H9 (cell line): Measurements from ENCODE around the gene SGTB. TPM values are rescaled to one million over a fixed set of nuclear protein-coding genes. Genes with fewer than 3 reads are reported as not detected.

ENCODE experiments used
- DNase-seq: peaks from one replicate; pipeline ENCODE4 v3.0.0-alpha.2; 2017
- H2AFZ ChIP-seq: one replicate; pipeline ENCODE4 v1.6.1; 2013; ENCODE audit warnings: mild to moderate bottlenecking, low read length, control low read depth, moderate library complexity
- H2AK5ac ChIP-seq: 2 replicates; pipeline ENCODE4 v1.6.1; 2013; ENCODE audit warnings: low read length, control low read depth, mixed read lengths; ENCODE audit not compliant: insufficient read length
- H2BK120ac ChIP-seq: one replicate; pipeline ENCODE4 v1.6.1; 2013; ENCODE audit warnings: low read depth, mild to moderate bottlenecking, low read length, control low read depth, inconsistent platforms; ENCODE audit not compliant: poor library complexity, severe bottlenecking
- H2BK12ac ChIP-seq: 2 replicates; pipeline ENCODE4 v1.6.1; 2013; ENCODE audit warnings: low read length, control low read depth, mixed read lengths, low read depth; ENCODE audit not compliant: insufficient read length
- H2BK15ac ChIP-seq: 2 replicates; pipeline ENCODE4 v1.6.1; 2013; ENCODE audit warnings: low read depth, low read length, control low read depth
- H2BK20ac ChIP-seq: one replicate; pipeline ENCODE4 v1.6.1; 2013; ENCODE audit warnings: low read depth, mild to moderate bottlenecking, low read length, control low read depth, inconsistent platforms; ENCODE audit not compliant: poor library complexity, severe bottlenecking
- H2BK5ac ChIP-seq: 2 replicates; pipeline ENCODE4 v1.6.1; 2013; ENCODE audit warnings: low read length, control low read depth, mixed read lengths; ENCODE audit not compliant: insufficient read length
- H3K14ac ChIP-seq: 2 replicates; pipeline ENCODE4 v1.6.1; 2013; ENCODE audit warnings: low read length, control low read depth; ENCODE audit not compliant: insufficient read depth
- H3K18ac ChIP-seq: 2 replicates; pipeline ENCODE4 v1.6.1; 2013; ENCODE audit warnings: low read depth, mild to moderate bottlenecking, mixed read lengths, low read length, control low read depth; ENCODE audit not compliant: insufficient read length
- H3K23ac ChIP-seq: 2 replicates; pipeline ENCODE4 v1.6.1; 2013; ENCODE audit warnings: low read length, control low read depth, mixed read lengths, low read depth; ENCODE audit not compliant: insufficient read length
- H3K23me2 ChIP-seq: 2 replicates; pipeline ENCODE4 v1.6.1; 2013; ENCODE audit warnings: low read depth, mild to moderate bottlenecking, mixed read lengths, low read length, control low read depth; ENCODE audit not compliant: insufficient read length, poor library complexity, severe bottlenecking
- H3K27ac ChIP-seq: 2 replicates; pipeline ENCODE4 v1.5.1; 2013; ENCODE audit warnings: low read length, control low read depth, mixed read lengths, low read depth; ENCODE audit not compliant: insufficient read length
- H3K27me3 ChIP-seq: 2 replicates; pipeline ENCODE4 v1.6.1; 2013; ENCODE audit warnings: low read length, control low read depth, inconsistent platforms; ENCODE audit not compliant: insufficient read depth
- H3K4ac ChIP-seq: 2 replicates; pipeline ENCODE4 v1.6.1; 2013; ENCODE audit warnings: low read depth, mild to moderate bottlenecking, control low read depth, inconsistent platforms, low read length, moderate library complexity
- H3K4me1 ChIP-seq: 2 replicates; pipeline ENCODE4 v1.6.1; 2013; ENCODE audit warnings: low read length, control low read depth, inconsistent platforms; ENCODE audit not compliant: insufficient read depth
- H3K4me2 ChIP-seq: 2 replicates; pipeline ENCODE4 v1.6.1; 2013; ENCODE audit warnings: low read length, control low read depth, mixed read lengths; ENCODE audit not compliant: insufficient read length, insufficient read depth
- H3K56ac ChIP-seq: 2 replicates; pipeline ENCODE4 v1.6.1; 2013; ENCODE audit warnings: low read depth, mild to moderate bottlenecking, mixed read lengths, low read length, control low read depth; ENCODE audit not compliant: insufficient read length
- H3K79me1 ChIP-seq: 2 replicates; pipeline ENCODE4 v1.6.1; 2013; ENCODE audit warnings: low read depth, mild to moderate bottlenecking, moderate library complexity, low read length, control low read depth, inconsistent platforms; ENCODE audit not compliant: insufficient read depth, poor library complexity, severe bottlenecking
- H3K79me2 ChIP-seq: 2 replicates; pipeline ENCODE4 v1.6.1; 2013; ENCODE audit warnings: low read length, control low read depth, inconsistent platforms; ENCODE audit not compliant: insufficient read depth
- H3K9ac ChIP-seq: 2 replicates; pipeline ENCODE4 v1.6.1; 2013; ENCODE audit warnings: low read length, control low read depth, mixed read lengths; ENCODE audit not compliant: insufficient read length; ENCODE audit errors: extremely low read depth
- H3K9me3 ChIP-seq: one replicate; pipeline ENCODE4 v1.6.1; 2013; ENCODE audit warnings: low read depth, low read length, inconsistent platforms; ENCODE audit not compliant: control insufficient read depth
- H3T11ph ChIP-seq: one replicate; pipeline ENCODE4 v1.6.1; 2013; ENCODE audit warnings: mild to moderate bottlenecking, low read length, control low read depth, inconsistent platforms
- H4K20me1 ChIP-seq: one replicate; pipeline ENCODE4 v1.6.1; 2013; ENCODE audit not compliant: control insufficient read depth, insufficient read length, insufficient read depth
- H4K5ac ChIP-seq: 2 replicates; pipeline ENCODE4 v1.6.1; 2013; ENCODE audit warnings: low read depth, mild to moderate bottlenecking, mixed read lengths, low read length, control low read depth; ENCODE audit not compliant: insufficient read length
- H4K8ac ChIP-seq: replicated peaks from 2 replicates; pipeline ENCODE4 v1.6.1; 2013; ENCODE audit warnings: low read length, control low read depth, mixed read lengths, low read depth; ENCODE audit not compliant: insufficient read length
- H4K91ac ChIP-seq: 2 replicates; pipeline ENCODE4 v1.6.1; 2013; ENCODE audit warnings: low read depth, mild to moderate bottlenecking, moderate library complexity, mixed read lengths, low read length, control low read depth; ENCODE audit not compliant: insufficient read length
- H3K27ac Mint-ChIP-seq, 3 experiments: 2 replicates in 2 of 3; 3 replicates in 1 of 3; pipeline ENCODE4 v1.8.0; 2020 to 2021; ENCODE audit warnings: mixed read lengths in 3 of 3, mild to moderate bottlenecking in 1 of 3, moderate library complexity in 1 of 3
- H3K27me3 Mint-ChIP-seq: 2 replicates; pipeline ENCODE4 v1.8.0; 2021; ENCODE audit warnings: low read depth, mild to moderate bottlenecking, moderate library complexity, mixed read lengths
- H3K36me3 Mint-ChIP-seq, 3 experiments: 2 replicates in 2 of 3; 3 replicates in 1 of 3; pipeline ENCODE4 v1.8.0; 2020 to 2021; ENCODE audit warnings: low read depth in 3 of 3, mixed read lengths in 3 of 3; ENCODE audit not compliant: insufficient read depth in 1 of 3
- H3K4me1 Mint-ChIP-seq, 2 experiments: 2 replicates each; pipeline ENCODE4 v1.8.0; 2020; ENCODE audit warnings: mixed read lengths in 2 of 2
- H3K4me3 Mint-ChIP-seq, 2 experiments: 2 replicates in 1 of 2; 3 replicates in 1 of 2; pipeline ENCODE4 v1.8.0; 2020 to 2021; ENCODE audit warnings: mild to moderate bottlenecking in 2 of 2, mixed read lengths in 2 of 2, moderate library complexity in 1 of 2
- H3K9me3 Mint-ChIP-seq, 2 experiments: 2 replicates in 1 of 2; 3 replicates in 1 of 2; pipeline ENCODE4 v1.8.0; 2020; ENCODE audit warnings: mild to moderate bottlenecking in 2 of 2, mixed read lengths in 2 of 2, moderate library complexity in 1 of 2
- WGBS: extraction: QIAGEN DNeasy Blood & Tissue Kit; methylation state at CpG from one replicate; pipeline ENCODE4 v1.1.7; 2013; ENCODE audit warnings: missing lambda C conversion rate, low lambda C conversion rate, mixed read lengths; ENCODE audit not compliant: insufficient read length; ENCODE audit errors: extremely low coverage; 5-methylcytosine and 5-hydroxymethylcytosine counted together
- total RNA-seq: library from RNA; stranded (reverse); gene quantifications from 2 replicates; pipeline ENCODE4 v1.2.1, GENCODE V29; 2021
- TF ChIP-seq, protein P1 (sequence below): fragments of 200-600 bp; sonication (generic); conservative IDR thresholded peaks from 3 replicates; pipeline ENCODE4 v1.8.0; 2021; ENCODE audit warnings: antibody characterized with exemption, mild to moderate bottlenecking

Gene SGTB
- total RNA-seq, 1 experiment from 2014 or later: 18.7 TPM

DNA sequence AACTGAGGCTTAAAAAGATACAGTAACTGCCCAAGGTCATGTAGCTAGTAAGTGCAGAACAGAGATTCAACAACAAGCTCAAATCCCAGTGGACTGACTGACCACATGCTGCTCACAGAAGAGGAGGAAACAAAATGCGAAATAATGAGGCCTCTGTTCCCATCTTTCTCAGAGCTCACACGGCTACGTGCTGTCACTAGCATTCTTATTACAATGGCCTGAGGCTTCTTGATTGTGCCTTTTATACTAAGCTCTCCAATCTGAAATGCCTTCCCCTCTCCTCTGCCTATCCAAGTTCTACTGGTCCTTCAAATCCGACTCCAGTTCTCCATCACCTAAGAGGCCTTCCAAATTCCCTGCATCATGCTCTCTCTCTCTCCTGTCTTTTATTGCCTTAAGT is 26.0 kb downstream of the SGTB start:
- Histone ChIP-seq H2AK5ac (no peak overlapping the region), H3K27me3 (no peaks in the 10 kb centered on the region)
- DNase-seq: no peak

More for the DNA sequence above, 26.0 kb downstream of the SGTB start:
- no peak overlapping the region for H3K27ac ChIP-seq
- H3K9ac ChIP-seq: no peak overlapping the region
- no peak overlapping the region for H2BK5ac ChIP-seq
- H4K8ac ChIP-seq: no peak overlapping the region
- no peak overlapping the region for H3K56ac ChIP-seq
- H4K91ac ChIP-seq: no peak overlapping the region
- H3K14ac ChIP-seq: no peak overlapping the region
- no peak overlapping the region for H2BK120ac ChIP-seq
- no peaks in the 10 kb centered on the region; the same call in 1 of the 2 replicates for H3K4me1 ChIP-seq
- no peaks in the 10 kb centered on the region for H4K20me1 ChIP-seq
- H3K4ac ChIP-seq: no peak overlapping the region
- H3K27me3 Mint-ChIP-seq: no peaks in the 10 kb centered on the region
- H3K23me2 ChIP-seq: no peaks in the 10 kb centered on the region
- no peaks in the 10 kb centered on the region for H3K9me3 Mint-ChIP-seq
- no peaks in the 10 kb centered on the region for H3K79me1 ChIP-seq
- no peak overlapping the region for H3T11ph ChIP-seq
- H2BK15ac ChIP-seq: no peak overlapping the region
- H3K4me3 Mint-ChIP-seq: no peak overlapping the region
- TF ChIP-seq, protein P1, sequence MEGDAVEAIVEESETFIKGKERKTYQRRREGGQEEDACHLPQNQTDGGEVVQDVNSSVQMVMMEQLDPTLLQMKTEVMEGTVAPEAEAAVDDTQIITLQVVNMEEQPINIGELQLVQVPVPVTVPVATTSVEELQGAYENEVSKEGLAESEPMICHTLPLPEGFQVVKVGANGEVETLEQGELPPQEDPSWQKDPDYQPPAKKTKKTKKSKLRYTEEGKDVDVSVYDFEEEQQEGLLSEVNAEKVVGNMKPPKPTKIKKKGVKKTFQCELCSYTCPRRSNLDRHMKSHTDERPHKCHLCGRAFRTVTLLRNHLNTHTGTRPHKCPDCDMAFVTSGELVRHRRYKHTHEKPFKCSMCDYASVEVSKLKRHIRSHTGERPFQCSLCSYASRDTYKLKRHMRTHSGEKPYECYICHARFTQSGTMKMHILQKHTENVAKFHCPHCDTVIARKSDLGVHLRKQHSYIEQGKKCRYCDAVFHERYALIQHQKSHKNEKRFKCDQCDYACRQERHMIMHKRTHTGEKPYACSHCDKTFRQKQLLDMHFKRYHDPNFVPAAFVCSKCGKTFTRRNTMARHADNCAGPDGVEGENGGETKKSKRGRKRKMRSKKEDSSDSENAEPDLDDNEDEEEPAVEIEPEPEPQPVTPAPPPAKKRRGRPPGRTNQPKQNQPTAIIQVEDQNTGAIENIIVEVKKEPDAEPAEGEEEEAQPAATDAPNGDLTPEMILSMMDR: no peak
- no CpG with 5 or more reads among the region's 4 CpGs for WGBS
- H3K9me3 ChIP-seq: no peaks in the 10 kb centered on the region
- no peaks in the 10 kb centered on the region for H3K4me1 Mint-ChIP-seq
- no peak overlapping the region for H4K5ac ChIP-seq
- H3K23ac ChIP-seq: no peak overlapping the region
- no peaks in the 10 kb centered on the region for H3K79me2 ChIP-seq
- H2AFZ ChIP-seq: no peak overlapping the region
- peaks cover 2 to 20% (median 3%) of the 10 kb centered on the region in 3 experiments; a peak in 3 of 7 replicates for H3K36me3 Mint-ChIP-seq
- no peak overlapping the region for H2BK20ac ChIP-seq
- H3K18ac ChIP-seq: no peak overlapping the region
- H2BK12ac ChIP-seq: no peak overlapping the region
- no peak overlapping the region for H3K4me2 ChIP-seq
- H3K27ac Mint-ChIP-seq: no peak overlapping the region
